Thyroid gland (tissue), 4 donors: Measurements from ENCODE around the gene PIP5K1C. TPM values are rescaled to one million over a fixed set of nuclear protein-coding genes. Genes with fewer than 3 reads are reported as not detected.
A peak's percentile ranks its signal among the peaks of the same experiment; 100 is the strongest.

ENCODE experiments used
- DNase-seq, 2 donors: peaks; one replicate each; pipeline ENCODE4 v3.0.0-alpha.2; 2019
- H3K27ac ChIP-seq, 3 donors: fragments of 200-600 bp; sonication (generic); 1 replicate in 2 of 3; 2 replicates in 1 of 3; pipeline ENCODE4 v1.5.1; 2016 to 2019; ENCODE audit warnings: mild to moderate bottlenecking in 1 of 3, moderate library complexity in 1 of 3
- H3K27me3 ChIP-seq: fragments of 200-600 bp; sonication (generic); one replicate; pipeline ENCODE4 v1.5.1; 2019
- H3K36me3 ChIP-seq, 2 donors: fragments of 200-600 bp; sonication (generic); one replicate each; pipeline ENCODE4 v1.5.1; 2016 to 2019
- H3K4me1 ChIP-seq, 2 donors: fragments of 200-600 bp; sonication (generic); one replicate each; pipeline ENCODE4 v1.5.1; 2017 to 2019
- H3K4me3 ChIP-seq, 3 donors: fragments of 200-600 bp; sonication (generic); replicated peaks in 1 of 3; 1 replicate in 2 of 3; 2 replicates in 1 of 3; pipeline ENCODE4 v1.5.1; 2016; ENCODE audit warnings: mild to moderate bottlenecking in 1 of 3
- H3K9me3 ChIP-seq: fragments of 200-600 bp; sonication (generic); one replicate; pipeline ENCODE4 v1.5.1; 2017
- CTCF ChIP-seq, 6 experiments: fragments of 200-600 bp in 3 of 6; fragments of 450-650 bp in 3 of 6; sonication (generic) in 3 of 6; IDR thresholded peaks; one replicate each; pipeline ENCODE4 v1.5.1; 2016 to 2019; ENCODE audit warnings: antibody characterized with exemption in 6 of 6, mild to moderate bottlenecking in 2 of 6, inconsistent platforms in 1 of 6, moderate library complexity in 1 of 6
- POLR2A ChIP-seq, 2 donors: fragments of 450-650 bp; IDR thresholded peaks; one replicate each; pipeline ENCODE4 v1.6.1; 2017; ENCODE audit warnings: antibody characterized with exemption in 2 of 2, mild to moderate bottlenecking in 2 of 2, moderate library complexity in 1 of 2
- WGBS, 2 donors: methylation state at CpG; one replicate each; pipeline ENCODE4 v1.1.5; 2017; 5-methylcytosine and 5-hydroxymethylcytosine counted together
- intact Hi-C: fragments of 100-400 bp; cut with DNase I; formaldehyde crosslinking; loops from one replicate; pipeline ENCODE4 v1.15.1; 2023
- total RNA-seq, 4 donors: library from RNA; depleted of rRNA; stranded (reverse); fragments of >200 nt; gene quantifications; one replicate each; pipeline ENCODE4 v1.2.3, GENCODE V29; 2016

PIP5K1C gene
- total RNA-seq, 4 donors from 2014 or later, result 23.2 to 42.4 (median 35.0) TPM

- Histone ChIP-seq H3K27ac (no peak overlapping the region), H3K36me3 (peaks cover 18 to 20% of the 10 kb centered on the region in 2 donors), H3K27me3 (no peaks in the 10 kb centered on the region), H3K9me3 (no peaks in the 10 kb centered on the region), H3K4me1 (peaks cover 4 to 19% of the 10 kb centered on the region in 2 donors), H3K4me3 (no peak overlapping the region)
- WGBS, 2 donors, result 97 to 99% methylated on average over 27 to 32 of the region's 33 CpGs
- intact Hi-C loops, result no loop called here
- TF ChIP-seq CTCF (IDR thresholded peaks at IDR 0.05) (no peak), POLR2A (IDR thresholded peaks at IDR 0.05) (no peak)
- DNase-seq, result no peak
Observed at GRCh38 chr19:3612330-3612729, 87.9 kb downstream of the PIP5K1C start.

- H3K27me3 ChIP-seq, result peaks cover 3% of the 10 kb centered on the region
- H3K36me3 ChIP-seq, result peaks cover 18 to 20% of the 10 kb centered on the region in 2 donors
- no peak for TF ChIP-seq POLR2A (IDR thresholded peaks at IDR 0.05)
- no peak for TF ChIP-seq CTCF (IDR thresholded peaks at IDR 0.05)
- H3K9me3 ChIP-seq, result no peaks in the 10 kb centered on the region
- no peak for DNase-seq
- intact Hi-C loops, result no loop called here
- no peak overlapping the region for H3K27ac ChIP-seq
- H3K4me1 ChIP-seq, result peaks cover 7 to 24% of the 10 kb centered on the region in 2 donors
- H3K4me3 ChIP-seq, result no peak overlapping the region
- WGBS, 2 donors, result 95 to 96% methylated on average over 28 to 36 of the region's 36 CpGs
Observed at GRCh38 chr19:3611841-3612240, 88.4 kb downstream of the PIP5K1C start.

GRCh38 chr19:3610745-3611717 lies 89.2 kb downstream of the PIP5K1C start:
- TF ChIP-seq CTCF (IDR thresholded peaks at IDR 0.05), result no peak
- no peak for TF ChIP-seq POLR2A (IDR thresholded peaks at IDR 0.05)
- no peak overlapping the region for H3K27ac ChIP-seq
- DNase-seq, result no peak
- WGBS, 2 donors, result 82 to 92% methylated on average over 19 to 20 of the region's 41 CpGs
- H3K27me3 ChIP-seq, result peaks cover 12% of the 10 kb centered on the region
- no peaks in the 10 kb centered on the region for H3K9me3 ChIP-seq
- H3K4me3 ChIP-seq, result no peak overlapping the region
- H3K4me1 ChIP-seq, result peaks cover 13 to 32% of the 10 kb centered on the region in 2 donors
- peaks cover 18 to 20% of the 10 kb centered on the region in 2 donors for H3K36me3 ChIP-seq
- intact Hi-C loops, result no loop called here

GRCh38 chr19:3609779-3610719 lies 90.2 kb downstream of the PIP5K1C start:
- H3K27ac ChIP-seq, result peak overlapping the region in 2 of 3 donors; percentile 45 to 79
- WGBS, 2 donors, result 75 to 79% methylated on average over 19 to 23 of the region's 24 CpGs
- peaks cover 14 to 33% of the 10 kb centered on the region in 2 donors for H3K4me1 ChIP-seq
- no peak overlapping the region for H3K4me3 ChIP-seq
- peaks cover 18 to 20% of the 10 kb centered on the region in 2 donors for H3K36me3 ChIP-seq
- peaks cover 13% of the 10 kb centered on the region for H3K27me3 ChIP-seq
- no peak for TF ChIP-seq POLR2A (IDR thresholded peaks at IDR 0.05)
- TF ChIP-seq CTCF (IDR thresholded peaks at IDR 0.05), result no peak
- H3K9me3 ChIP-seq, result no peaks in the 10 kb centered on the region
- intact Hi-C loops, result no loop called here
- no peak for DNase-seq
